Natural killer cell treated with Interleukin-12 subunit alpha and Interleukin-12 subunit beta and Interleukin-15 and Interleukin-18, amount 100 ng/mL, for 72 hours (primary cell): Measurements from ENCODE around the gene RNFT2. TPM values are rescaled to one million over a fixed set of nuclear protein-coding genes. Genes with fewer than 3 reads are reported as not detected.
"Not testable (repeated sequence)": the region's sequence is repeated elsewhere in the genome, so short reads cannot be mapped to it uniquely, and the experiment has no call there.

Experiments
- ATAC-seq, 2 donors: fragments of 150-1000 bp; cut with Tn5 transposase in 1 of 2; sonication (Bioruptor Pico), chemical (Tn5 transposase) in 1 of 2; 2 replicates each; pipeline ENCODE4 v1.10.0; 2021
- DNase-seq: peaks from one replicate; pipeline ENCODE4 v3.0.0; 2022; ENCODE audit warnings: low spot score
- H3K27ac Mint-ChIP-seq, 2 donors: 1 replicate in 1 of 2; 2 replicates in 1 of 2; pipeline ENCODE4 v1.8.0; 2022; ENCODE audit warnings: mixed read lengths in 2 of 2, mild to moderate bottlenecking in 1 of 2, moderate library complexity in 1 of 2
- H3K27me3 Mint-ChIP-seq, 2 donors: 1 replicate in 1 of 2; 2 replicates in 1 of 2; pipeline ENCODE4 v1.8.0; 2022; ENCODE audit warnings: mixed read lengths in 2 of 2
- H3K36me3 Mint-ChIP-seq: one replicate; pipeline ENCODE4 v1.8.0; 2022; ENCODE audit warnings: mixed read lengths
- H3K4me1 Mint-ChIP-seq, 2 donors: 1 replicate in 1 of 2; 2 replicates in 1 of 2; pipeline ENCODE4 v1.8.0; 2022; ENCODE audit warnings: low read depth in 2 of 2, mixed read lengths in 2 of 2, mild to moderate bottlenecking in 1 of 2
- H3K4me3 Mint-ChIP-seq: one replicate; pipeline ENCODE4 v1.8.0; 2022; ENCODE audit warnings: mixed read lengths
- H3K9me3 Mint-ChIP-seq: 2 replicates; pipeline ENCODE4 v1.8.0; 2022; ENCODE audit warnings: mixed read lengths
- total RNA-seq, 2 donors: library from RNA; stranded (reverse); gene quantifications; one replicate each; pipeline ENCODE4 v1.2.3, GENCODE V29; 2022

RNFT2 gene
- total RNA-seq, 2 donors from 2014 or later: 17.2 to 18.3 TPM

- no peak overlapping the region for H3K4me3 Mint-ChIP-seq
- no peaks in the 10 kb centered on the region for H3K27me3 Mint-ChIP-seq
- ATAC-seq: no peak
- peaks cover 0 to 5% of the 10 kb centered on the region in 2 donors for H3K4me1 Mint-ChIP-seq
- no peak for DNase-seq
- H3K27ac Mint-ChIP-seq: no peak overlapping the region
- H3K36me3 Mint-ChIP-seq: no peaks in the 10 kb centered on the region
- H3K9me3 Mint-ChIP-seq: no peaks in the 10 kb centered on the region
Observed at GRCh38 chr12:116777245-116777644, 39.1 kb downstream of the RNFT2 start.

DNA sequence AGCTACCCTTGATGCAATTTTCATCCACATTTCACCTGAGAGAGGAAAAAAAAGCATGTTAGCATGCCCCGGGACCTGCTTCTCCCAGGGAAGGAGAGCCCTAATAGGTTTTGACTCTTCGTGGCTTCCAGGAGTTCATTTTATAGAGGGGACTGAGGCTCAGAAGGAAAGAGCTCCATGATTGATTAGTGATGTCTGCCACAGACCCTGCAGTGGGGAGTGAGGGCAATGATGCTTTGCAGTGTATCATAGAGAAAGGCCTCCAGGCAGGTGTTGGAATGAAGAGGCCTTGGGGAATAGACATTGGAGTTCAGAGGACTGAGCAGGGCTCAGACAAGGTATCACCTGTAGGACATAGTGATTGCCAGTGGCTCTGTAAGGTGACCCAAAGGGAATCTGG lies 41.5 kb downstream of the RNFT2 start:
- Mint-ChIP-seq H3K27me3 (no peaks in the 10 kb centered on the region), H3K27ac (no peak overlapping the region), H3K4me1 (no peaks in the 10 kb centered on the region), H3K36me3 (no peaks in the 10 kb centered on the region), H3K9me3 (no peaks in the 10 kb centered on the region), H3K4me3 (no peak overlapping the region)
- DNase-seq (no peak), ATAC-seq (no peak)

GRCh38 chr12:116780942-116781341 lies 42.8 kb downstream of the RNFT2 start:
- H3K27ac Mint-ChIP-seq: no peak overlapping the region
- H3K4me1 Mint-ChIP-seq: no peaks in the 10 kb centered on the region
- no peak overlapping the region for H3K4me3 Mint-ChIP-seq
- no peaks in the 10 kb centered on the region for H3K27me3 Mint-ChIP-seq
- no peak for DNase-seq
- no peak for ATAC-seq
- no peaks in the 10 kb centered on the region for H3K9me3 Mint-ChIP-seq
- no peaks in the 10 kb centered on the region for H3K36me3 Mint-ChIP-seq

- no peak overlapping the region for H3K27ac Mint-ChIP-seq
- ATAC-seq (no peak), DNase-seq (no peak)
- H3K4me3 Mint-ChIP-seq: no peak overlapping the region
- peaks cover 5% of the 10 kb centered on the region for H3K36me3 Mint-ChIP-seq
- H3K9me3 Mint-ChIP-seq: no peaks in the 10 kb centered on the region
- H3K4me1 Mint-ChIP-seq: no peaks in the 10 kb centered on the region
- H3K27me3 Mint-ChIP-seq: no peaks in the 10 kb centered on the region
Observed at GRCh38 chr12:116783525-116784237, 45.6 kb downstream of the RNFT2 start.

DNA sequence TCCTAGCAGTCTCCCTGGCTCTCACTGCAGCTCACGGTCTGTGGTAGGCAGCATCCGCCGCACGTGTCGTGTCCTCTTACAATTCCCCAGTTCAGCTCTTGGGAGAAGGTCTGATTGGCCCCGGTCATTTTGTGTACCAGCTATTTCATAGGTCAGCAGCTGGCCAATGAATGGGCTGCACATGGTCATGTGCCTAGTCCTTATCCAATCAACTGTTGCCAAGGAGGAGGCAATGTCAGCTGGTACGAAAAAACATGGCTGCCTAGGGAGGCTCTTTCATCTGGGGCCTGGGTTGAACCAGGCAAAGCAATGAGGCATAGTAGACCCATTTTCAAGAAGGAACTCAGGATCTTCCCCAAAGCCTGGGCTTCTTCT lies 46.1 kb downstream of the RNFT2 start:
- H3K9me3 Mint-ChIP-seq: no peaks in the 10 kb centered on the region
- no peak overlapping the region for H3K27ac Mint-ChIP-seq
- H3K36me3 Mint-ChIP-seq: peaks cover 5% of the 10 kb centered on the region
- H3K4me1 Mint-ChIP-seq: no peaks in the 10 kb centered on the region
- no peak overlapping the region for H3K4me3 Mint-ChIP-seq
- peak in 1 of 2 donors; percentile 27 for ATAC-seq
- no peaks in the 10 kb centered on the region for H3K27me3 Mint-ChIP-seq
- DNase-seq: no peak

DNA sequence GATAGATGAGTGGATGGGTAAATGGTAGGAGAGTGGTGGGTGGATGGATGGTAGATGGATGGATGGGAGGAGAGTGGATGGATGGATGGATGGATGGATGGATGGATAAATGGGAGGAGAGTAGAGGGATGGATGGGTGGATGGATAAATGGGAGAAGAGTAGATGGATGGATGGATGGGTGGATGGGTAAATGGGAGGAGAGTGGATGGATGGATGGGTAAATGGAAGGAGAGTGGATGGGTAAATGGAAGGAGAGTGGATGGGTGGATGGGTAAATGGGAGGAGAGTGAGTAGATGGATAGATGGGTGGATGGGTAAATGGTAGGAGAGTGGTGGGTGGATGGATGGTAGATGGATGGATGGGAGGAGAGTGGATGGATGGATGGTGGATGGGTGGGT lies 51.4 kb downstream of the RNFT2 start:
- not testable (repeated sequence) for H3K4me1 Mint-ChIP-seq, DNase-seq, H3K4me3 Mint-ChIP-seq, ATAC-seq, H3K27ac Mint-ChIP-seq, H3K27me3 Mint-ChIP-seq, H3K36me3 Mint-ChIP-seq, H3K9me3 Mint-ChIP-seq

- DNase-seq (no peak), ATAC-seq (no peak)
- no peak overlapping the region for H3K4me3 Mint-ChIP-seq
- H3K4me1 Mint-ChIP-seq: no peaks in the 10 kb centered on the region
- H3K9me3 Mint-ChIP-seq: no peaks in the 10 kb centered on the region
- H3K27ac Mint-ChIP-seq: no peak overlapping the region
- H3K36me3 Mint-ChIP-seq: peaks cover 5% of the 10 kb centered on the region
- no peaks in the 10 kb centered on the region for H3K27me3 Mint-ChIP-seq
Observed at GRCh38 chr12:116790066-116790465, 52.0 kb downstream of the RNFT2 start.

DNA sequence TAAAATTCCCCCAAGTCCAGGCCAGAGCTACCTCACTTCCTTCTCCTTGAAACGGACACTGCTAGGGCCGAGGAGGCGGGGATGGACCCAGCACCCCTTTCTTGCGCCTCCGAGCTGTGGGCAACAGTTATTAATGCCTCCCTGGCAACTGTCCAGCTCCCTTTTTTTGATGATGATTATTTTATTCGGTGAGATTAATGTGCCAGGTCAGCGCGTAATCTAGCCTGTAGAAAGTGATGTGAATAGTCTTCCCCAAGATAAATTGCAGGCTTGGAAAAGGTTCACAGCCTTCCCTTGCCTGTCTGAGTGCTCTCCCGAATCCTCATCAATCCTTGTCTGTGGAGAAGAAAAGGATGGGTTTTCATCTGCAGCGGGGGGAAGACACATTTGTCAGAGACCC lies 54.3 kb downstream of the RNFT2 start:
- no peaks in the 10 kb centered on the region for H3K4me1 Mint-ChIP-seq
- H3K27ac Mint-ChIP-seq: no peak overlapping the region
- ATAC-seq (no peak), DNase-seq (no peak)
- no peaks in the 10 kb centered on the region for H3K9me3 Mint-ChIP-seq
- H3K4me3 Mint-ChIP-seq: no peak overlapping the region
- H3K27me3 Mint-ChIP-seq: no peaks in the 10 kb centered on the region
- no peaks in the 10 kb centered on the region for H3K36me3 Mint-ChIP-seq

- no peaks in the 10 kb centered on the region for H3K4me1 Mint-ChIP-seq
- H3K4me3 Mint-ChIP-seq: no peak overlapping the region
Observed at GRCh38 chr12:116794725-116795124, 56.6 kb downstream of the RNFT2 start.

DNA sequence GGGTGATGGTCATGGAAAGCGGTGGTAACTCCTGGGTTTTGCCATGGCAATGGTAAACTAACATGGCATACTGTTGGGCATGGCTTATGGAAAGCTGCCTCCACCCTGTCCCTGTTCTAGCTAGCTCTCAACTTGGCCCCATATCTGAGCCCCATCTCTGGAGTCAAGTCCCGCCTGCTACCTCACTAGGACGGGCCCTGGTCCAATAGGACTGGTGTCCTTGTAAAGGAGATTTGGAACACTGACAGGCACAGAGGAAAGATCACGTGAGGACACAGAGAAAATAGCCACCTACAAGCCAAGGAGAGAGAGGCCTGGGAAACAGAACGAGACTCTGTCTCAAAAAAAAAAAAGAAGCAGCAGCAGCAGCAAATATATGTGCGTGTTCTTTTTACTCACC lies 59.8 kb downstream of the RNFT2 start:
- H3K27me3 Mint-ChIP-seq: no peaks in the 10 kb centered on the region
- H3K4me3 Mint-ChIP-seq: no peak overlapping the region
- no peaks in the 10 kb centered on the region for H3K4me1 Mint-ChIP-seq
- ATAC-seq (no peak), DNase-seq (no peak)
- no peaks in the 10 kb centered on the region for H3K36me3 Mint-ChIP-seq
- H3K27ac Mint-ChIP-seq: no peak overlapping the region
- no peaks in the 10 kb centered on the region for H3K9me3 Mint-ChIP-seq

More at GRCh38 chr12:116794725-116795124, 56.6 kb downstream of the RNFT2 start:
- Mint-ChIP-seq H3K27me3 (no peaks in the 10 kb centered on the region), H3K9me3 (no peaks in the 10 kb centered on the region), H3K27ac (no peak overlapping the region), H3K36me3 (no peaks in the 10 kb centered on the region)
- ATAC-seq: no peak
- no peak for DNase-seq

DNA sequence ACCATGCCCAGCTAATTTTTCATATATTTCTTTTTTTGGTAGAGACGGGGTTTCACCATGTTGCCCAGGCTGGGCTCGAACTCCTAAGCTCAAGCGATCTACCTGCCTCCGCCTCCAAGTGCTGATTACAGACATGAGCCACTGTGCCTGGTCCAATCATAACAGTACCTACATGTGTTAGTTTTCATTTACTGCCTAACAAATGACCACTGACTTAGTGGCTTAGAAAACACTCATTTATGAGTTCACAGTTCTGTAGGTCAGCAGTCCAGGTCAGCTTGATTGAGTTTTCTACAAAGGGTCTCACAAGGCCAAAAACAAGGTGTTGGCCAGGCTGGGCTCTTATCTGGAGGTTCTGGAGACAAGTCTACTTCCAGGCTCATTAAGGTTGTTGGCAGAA lies 60.6 kb downstream of the RNFT2 start:
- Mint-ChIP-seq H3K36me3 (no peaks in the 10 kb centered on the region), H3K4me3 (no peak overlapping the region), H3K27ac (no peak overlapping the region), H3K9me3 (no peaks in the 10 kb centered on the region), H3K4me1 (no peaks in the 10 kb centered on the region), H3K27me3 (no peaks in the 10 kb centered on the region)
- ATAC-seq: no peak
- no peak for DNase-seq

DNA sequence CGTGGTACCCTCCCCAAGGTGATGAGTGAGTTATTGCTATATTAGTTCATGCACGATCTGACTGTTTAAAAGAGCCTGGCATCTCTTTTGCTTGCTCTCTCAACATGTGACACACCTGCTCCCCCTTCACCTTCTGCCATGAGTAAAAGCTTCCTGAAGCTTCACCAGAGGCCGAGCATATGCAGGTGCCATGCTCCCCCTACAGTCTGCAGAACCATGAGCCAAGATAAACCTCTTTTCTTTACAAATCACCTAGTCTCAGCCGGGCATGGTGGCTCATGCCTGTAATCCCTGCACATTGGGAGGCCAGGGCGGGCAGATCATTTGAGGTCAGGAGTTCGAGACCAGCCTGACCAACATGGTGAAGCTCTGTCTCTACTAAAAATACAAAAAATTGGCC lies 61.8 kb downstream of the RNFT2 start:
- no peak overlapping the region for H3K4me3 Mint-ChIP-seq
- H3K27ac Mint-ChIP-seq: no peak overlapping the region
- DNase-seq (no peak), ATAC-seq (no peak)
- H3K4me1 Mint-ChIP-seq: no peaks in the 10 kb centered on the region
- H3K36me3 Mint-ChIP-seq: no peaks in the 10 kb centered on the region
- no peaks in the 10 kb centered on the region for H3K27me3 Mint-ChIP-seq
- H3K9me3 Mint-ChIP-seq: no peaks in the 10 kb centered on the region

- DNase-seq (no peak), ATAC-seq (no peak)
- H3K4me1 Mint-ChIP-seq: no peaks in the 10 kb centered on the region
- no peak overlapping the region for H3K27ac Mint-ChIP-seq
- H3K27me3 Mint-ChIP-seq: no peaks in the 10 kb centered on the region
- H3K9me3 Mint-ChIP-seq: no peaks in the 10 kb centered on the region
- H3K4me3 Mint-ChIP-seq: no peak overlapping the region
- no peaks in the 10 kb centered on the region for H3K36me3 Mint-ChIP-seq
Observed at GRCh38 chr12:116800918-116801317, 62.8 kb downstream of the RNFT2 start.

- no peak overlapping the region for H3K27ac Mint-ChIP-seq
- H3K4me3 Mint-ChIP-seq: no peak overlapping the region
- no peaks in the 10 kb centered on the region for H3K4me1 Mint-ChIP-seq
- no peaks in the 10 kb centered on the region for H3K9me3 Mint-ChIP-seq
- no peak for ATAC-seq
- no peak for DNase-seq
- H3K36me3 Mint-ChIP-seq: no peaks in the 10 kb centered on the region
- no peaks in the 10 kb centered on the region for H3K27me3 Mint-ChIP-seq
Observed at GRCh38 chr12:116802018-116802417, 63.9 kb downstream of the RNFT2 start.
